Urothelium cell line (cell line): ENCODE results near the gene AGR3.

Experiments
- DNase-seq: peaks from one replicate; pipeline ENCODE4 v3.0.0; 2011; ENCODE audit warnings: low spot score, mixed read lengths
- FAIRE-seq: peaks from 2 replicates; lab custom pipeline; 2011; peaks lifted over from hg19 to GRCh38; lab: Jason Lieb, UNC

Gene AGR3

DNA sequence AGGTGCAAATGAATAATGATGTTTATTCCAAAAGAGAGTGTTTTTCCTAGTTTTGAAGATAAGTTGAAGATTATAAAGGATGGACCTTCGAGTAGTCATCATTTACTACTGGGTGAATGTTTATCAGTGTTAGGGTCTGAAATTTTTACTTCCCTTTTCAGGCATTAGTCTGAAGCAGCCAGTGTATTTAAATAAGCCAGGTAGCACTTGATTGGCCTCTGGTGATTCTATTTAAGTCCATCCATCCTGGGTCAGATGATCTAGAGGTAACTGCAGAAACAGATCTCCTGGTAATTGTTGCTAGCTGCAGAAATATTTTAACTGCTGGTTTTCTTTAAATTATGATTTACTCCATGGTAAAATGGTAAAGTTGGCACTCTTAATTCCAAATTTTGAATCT lies 42.9 kb downstream of the AGR3 start:
- no peak for DNase-seq
- FAIRE-seq, result no peak

DNA sequence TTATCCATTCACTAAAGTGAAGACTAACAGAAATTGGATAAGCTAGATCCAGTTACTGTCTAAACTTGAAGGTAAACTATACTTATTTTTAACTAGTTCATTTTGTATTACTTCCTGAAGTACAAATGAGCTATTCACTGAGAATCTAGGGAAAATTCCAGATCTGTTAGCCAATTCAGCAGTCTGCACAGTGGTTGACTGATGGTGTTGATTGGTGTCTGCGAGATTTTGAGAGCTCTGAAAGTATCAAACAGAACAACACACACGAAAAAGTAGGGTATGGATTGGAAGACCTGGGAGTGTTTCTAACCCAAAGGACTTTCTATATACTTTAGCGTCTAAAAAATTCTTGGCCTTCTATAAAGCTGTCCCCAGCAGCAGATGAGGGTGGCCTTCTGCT lies 43.4 kb downstream of the AGR3 start:
- no peak for DNase-seq
- FAIRE-seq, result no peak

DNA sequence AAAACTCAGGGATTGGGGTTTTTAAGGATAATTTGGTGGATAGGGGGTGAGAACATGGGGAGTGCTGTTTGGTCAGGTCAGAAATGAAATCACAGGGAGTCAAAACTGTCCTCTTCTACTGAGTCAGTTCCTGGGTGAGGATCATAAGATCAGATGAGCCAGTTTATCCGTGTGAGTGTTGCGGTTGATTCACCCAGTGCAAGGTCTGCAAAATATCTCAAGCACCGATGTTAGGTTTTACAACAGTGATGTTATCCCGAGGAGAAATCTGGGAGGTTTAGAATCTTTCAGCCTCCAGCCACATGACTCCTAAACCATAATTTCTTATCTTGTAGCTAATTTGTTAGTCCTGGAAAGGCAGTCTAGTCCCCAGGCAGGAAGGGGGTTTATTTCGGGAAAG lies 45.3 kb downstream of the AGR3 start:
- DNase-seq (no peak), FAIRE-seq (no peak)

DNA sequence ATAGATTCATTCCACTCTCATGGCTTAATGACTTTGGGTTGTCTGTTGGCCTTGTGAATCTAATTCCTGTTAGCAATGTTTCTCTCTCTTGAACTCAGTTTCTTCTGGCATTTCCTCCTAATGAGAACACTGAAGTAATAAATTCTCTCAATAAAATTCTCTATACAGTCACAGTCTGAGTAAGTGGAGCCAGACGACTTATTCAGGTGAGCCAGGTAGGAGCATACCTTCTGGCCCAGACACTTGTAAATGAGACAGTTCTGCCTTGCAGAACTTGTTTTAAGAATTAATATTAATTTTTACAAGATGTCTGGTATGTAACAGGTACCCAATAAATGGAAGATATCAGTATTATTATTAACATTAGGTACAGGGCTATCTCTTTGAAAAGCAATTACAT lies 48.4 kb downstream of the AGR3 start:
- DNase-seq, result no peak
- FAIRE-seq, result no peak

DNA sequence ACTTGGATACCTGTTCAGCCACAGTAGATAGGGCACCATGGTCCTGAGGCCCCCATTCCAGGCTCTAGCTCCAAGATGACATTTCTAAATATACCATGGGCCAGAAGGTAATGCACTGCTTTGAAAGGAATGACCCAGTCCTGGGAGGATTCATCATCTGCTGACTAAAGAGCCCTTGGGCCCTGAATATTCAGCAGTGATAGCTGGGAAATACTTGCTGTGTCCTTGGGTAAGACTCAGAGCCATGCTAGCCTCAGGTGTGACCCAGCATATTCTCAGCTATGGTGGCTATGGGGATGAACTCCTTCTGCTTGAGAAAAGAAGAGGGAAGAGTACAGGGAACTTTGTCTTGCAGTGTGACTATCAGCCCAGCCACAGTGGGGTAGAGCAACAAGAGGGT lies 55.7 kb downstream of the AGR3 start:
- DNase-seq (no peak), FAIRE-seq (no peak)

DNA sequence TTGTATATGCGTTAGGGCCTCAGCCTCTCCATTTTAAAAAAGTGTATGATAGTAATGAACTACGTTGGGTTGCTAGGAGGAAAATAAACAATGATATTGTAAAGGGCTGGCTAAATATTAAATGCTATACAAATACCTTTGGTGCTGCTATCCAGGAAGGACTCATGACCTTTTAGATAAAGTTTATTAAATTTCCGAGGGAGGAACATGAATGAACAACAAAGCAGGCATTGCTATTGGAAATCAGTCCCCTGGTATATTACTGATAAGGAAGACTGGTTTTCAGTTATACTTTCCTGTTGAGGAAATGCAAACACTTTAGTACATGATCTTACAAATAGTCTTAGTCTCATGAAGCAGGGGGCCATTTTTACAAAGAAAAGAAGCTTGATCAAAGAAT lies 59.8 kb downstream of the AGR3 start:
- FAIRE-seq (no peak), DNase-seq (no peak)

DNA sequence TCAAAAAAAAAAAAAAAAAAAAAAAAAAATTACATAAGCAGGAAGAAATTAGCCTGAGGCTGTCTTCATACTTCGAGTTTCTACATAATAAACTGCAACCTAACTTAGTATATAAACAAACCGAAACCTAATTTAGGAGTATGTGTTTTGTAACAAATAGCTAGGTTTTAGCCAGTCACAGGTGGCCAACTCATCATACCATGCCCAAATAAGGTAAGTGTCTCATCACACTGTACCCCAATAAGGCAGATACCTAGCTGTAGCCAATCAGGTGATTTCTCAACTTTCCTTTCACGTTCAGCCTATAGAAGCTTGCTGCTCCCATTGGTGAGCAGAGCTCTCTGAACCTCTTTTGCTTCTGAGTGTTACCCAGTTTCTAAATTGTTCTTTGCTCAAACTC lies 63.1 kb downstream of the AGR3 start:
- DNase-seq, result no peak
- FAIRE-seq, result no peak

DNA sequence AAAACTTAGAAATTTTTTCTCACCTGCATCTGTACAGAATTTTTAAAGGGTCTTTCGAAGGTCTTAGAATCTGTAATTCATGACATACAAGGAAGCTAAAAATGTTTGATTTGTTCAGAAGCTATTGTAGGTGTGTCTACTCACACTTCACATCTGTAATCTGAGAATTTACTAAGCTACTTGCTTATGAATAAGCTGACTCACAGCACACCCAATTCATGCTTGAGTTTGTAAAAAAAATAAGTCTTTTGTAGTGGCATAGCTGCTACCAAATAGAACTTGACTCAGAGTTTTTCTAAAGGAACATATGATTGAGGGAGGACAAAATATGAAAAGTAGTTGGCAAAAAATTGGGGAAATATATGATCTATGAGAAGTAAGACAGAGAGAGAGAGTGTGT lies 64.2 kb downstream of the AGR3 start:
- no peak for DNase-seq
- no peak for FAIRE-seq

DNA sequence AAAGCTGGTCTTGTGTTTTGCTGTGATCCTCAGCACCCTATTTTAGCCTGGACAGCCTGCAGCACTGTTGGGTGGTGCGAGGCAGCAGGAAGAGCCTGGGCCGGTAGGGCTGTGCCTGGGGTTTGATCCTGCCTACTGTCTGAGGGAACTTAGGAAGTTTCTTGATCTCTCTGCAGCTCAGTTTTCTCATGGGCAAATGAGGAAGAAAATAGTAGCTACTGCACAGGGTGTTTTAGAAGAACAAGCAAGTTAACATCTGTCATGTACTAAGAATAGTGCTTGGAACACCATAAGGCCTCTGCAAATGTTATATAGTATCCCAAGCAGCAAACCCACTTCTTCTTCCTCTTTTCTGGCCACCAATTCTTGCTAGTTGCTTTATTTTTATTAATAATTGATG lies 65.0 kb downstream of the AGR3 start:
- DNase-seq, result no peak
- no peak for FAIRE-seq

DNA sequence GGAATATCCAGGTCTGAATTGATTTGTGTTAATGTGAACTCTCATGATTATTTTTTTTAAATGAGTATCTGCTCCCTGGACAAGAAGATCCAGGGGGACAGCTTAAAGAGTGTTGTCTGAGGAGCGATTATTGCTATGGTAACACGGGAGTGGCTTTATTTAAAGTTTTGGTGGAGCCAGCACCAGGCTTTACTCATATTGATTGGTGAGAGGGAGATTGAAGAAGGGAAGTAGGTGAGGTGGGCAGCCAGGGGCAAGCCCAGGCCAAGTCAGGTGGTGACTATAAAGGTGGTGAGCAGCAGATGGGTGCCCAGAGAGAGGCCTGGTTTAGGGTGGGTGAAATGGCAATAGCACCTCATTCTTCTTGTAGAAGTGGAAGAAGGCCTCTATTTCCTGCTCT lies 66.8 kb downstream of the AGR3 start:
- FAIRE-seq, result no peak
- no peak for DNase-seq

DNA sequence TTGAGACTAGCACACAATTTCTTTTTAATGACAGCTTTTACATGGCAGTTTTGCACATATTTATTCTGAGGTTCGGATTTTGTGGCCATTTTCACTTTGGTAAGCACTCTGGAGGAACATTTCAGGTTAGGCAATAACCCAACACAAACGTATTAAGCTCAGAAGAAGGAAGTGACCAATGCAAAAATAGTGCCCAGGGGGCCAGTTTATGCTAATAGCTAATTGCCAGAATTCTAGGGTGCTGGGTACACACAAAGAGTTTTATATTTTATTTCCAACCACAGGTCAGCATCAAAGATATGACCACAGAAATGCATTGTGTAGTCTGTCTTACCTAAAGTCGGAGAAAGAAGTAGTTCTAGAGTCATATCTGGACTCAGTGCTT lies 68.6 kb downstream of the AGR3 start:
- DNase-seq, result no peak
- no peak for FAIRE-seq

DNA sequence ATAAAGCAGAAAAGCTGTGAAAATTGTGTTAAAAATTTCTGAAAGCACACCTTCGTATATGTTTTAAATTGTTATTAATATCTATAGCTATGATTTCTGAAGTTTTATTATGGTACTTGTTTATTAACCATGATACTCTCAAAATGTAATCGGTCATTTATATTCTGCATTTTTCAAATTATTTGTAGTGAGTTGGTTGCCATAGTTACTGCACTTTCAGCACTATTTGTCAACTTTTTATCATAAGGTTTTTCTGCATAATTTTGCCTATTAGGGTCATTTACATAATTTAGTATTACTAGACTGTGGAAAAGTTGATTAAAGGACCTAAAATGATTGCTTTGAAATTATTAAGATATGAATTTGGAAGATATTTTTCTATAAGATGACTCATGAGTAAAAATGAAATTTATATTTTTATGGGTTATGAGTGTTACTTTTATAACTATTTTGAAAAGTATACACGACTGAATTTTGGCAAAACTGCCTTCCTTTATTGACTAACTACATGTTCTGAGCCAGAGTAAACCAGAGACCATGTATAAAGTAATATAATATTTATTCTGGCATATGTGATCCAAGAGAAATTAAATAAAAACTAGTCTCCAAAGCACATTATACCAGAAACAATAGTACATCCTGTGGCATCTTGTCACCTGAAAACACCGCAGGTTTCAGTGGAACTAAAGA lies 69.1 kb downstream of the AGR3 start:
- no peak for DNase-seq
- no peak for FAIRE-seq

DNA sequence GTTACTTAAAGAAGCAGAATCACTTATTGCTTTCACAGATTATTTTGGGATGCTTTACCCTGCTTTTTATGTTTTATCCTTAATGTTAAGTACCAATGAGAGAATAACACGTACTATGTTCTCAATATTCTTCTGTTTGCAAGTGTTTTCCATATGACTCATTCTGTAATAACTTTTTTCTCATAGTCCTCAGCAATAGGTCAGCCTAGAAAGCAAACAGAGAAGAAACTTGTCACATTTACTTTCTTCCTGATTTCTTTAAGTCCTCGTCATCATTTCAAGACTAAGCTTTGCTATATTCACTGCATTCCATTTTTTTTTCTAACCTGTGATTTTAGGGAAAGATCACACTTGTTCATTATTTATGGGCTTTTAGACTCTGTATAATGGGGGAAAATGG lies 70.2 kb downstream of the AGR3 start:
- no peak for FAIRE-seq
- no peak for DNase-seq

DNA sequence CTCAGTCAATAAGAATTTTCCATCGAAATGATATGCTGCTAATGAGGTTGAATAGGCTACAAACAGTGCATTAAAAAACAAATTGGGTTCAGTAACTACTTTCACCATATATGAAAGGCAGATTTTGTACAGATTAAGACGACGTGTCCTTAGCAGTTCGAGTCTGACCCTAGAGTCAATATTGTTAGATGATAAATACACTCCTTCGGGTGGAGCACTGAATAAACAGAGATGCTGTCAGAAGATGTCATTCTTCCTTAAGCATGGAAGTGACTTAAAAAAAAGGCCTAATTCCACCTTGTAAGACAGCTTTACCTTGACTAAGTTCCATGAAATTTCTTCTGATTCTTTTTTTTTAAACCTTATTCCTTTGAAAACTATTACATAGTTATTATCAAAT lies 71.2 kb downstream of the AGR3 start:
- FAIRE-seq (no peak), DNase-seq (no peak)

DNA sequence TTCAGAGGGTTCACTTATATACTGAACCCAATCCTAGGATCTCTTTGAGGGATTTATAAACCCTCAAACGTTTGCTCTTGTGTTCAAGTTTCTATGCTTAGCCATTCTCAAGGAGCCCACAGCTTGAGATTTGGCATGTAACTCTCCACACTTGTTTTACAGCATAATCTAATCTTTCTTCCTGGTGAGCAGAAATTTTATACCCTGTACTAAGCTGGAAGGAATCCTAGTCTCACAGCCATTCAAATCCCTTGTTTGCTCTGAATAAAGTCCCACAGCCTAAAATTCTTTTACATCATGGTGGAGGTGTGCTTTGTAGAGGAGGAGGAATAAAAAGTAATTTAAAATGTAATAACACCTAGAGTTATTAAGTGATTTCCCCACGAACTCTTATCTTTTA lies 71.7 kb downstream of the AGR3 start:
- FAIRE-seq, result no peak
- DNase-seq, result no peak
